ENCODE results near the gene HBB.

HBB gene

DNA sequence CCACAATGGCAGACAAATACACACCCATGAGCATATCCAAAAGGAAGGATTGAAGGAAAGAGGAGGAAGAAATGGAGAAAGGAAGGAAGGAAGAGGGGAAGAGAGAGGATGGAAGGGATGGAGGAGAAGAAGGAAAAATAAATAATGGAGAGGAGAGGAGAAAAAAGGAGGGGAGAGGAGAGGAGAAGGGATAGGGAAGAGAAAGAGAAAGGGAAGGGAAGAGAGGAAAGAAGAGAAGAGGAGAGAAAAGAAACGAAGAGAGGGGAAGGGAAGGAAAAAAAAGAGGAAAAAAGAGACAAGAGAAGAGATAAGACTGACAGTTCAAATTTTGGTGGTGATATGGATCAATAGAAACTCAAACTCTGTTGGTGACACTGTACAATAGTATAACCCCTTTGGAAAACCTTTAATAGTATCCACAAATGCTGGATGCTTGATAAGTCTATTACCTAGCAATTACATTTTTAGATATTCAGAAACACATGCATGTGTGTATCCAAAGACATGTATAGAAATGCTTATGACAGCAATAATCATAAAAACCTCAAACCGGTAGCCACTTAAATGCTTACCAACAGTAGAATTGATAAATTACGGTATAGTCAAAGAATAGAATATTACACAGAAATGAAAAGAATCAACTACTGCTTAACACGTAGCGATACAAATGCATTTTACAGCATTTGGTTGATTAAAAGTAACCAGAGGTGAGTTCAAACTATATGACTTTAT is 8.7 kb upstream of the HBB start:
- no peak overlapping the region for H3K27ac ChIP-seq (ENCODE audit: low read depth, low read length, severe bottlenecking)
- H3K4me3 ChIP-seq (ENCODE audit: extremely low read depth, insufficient read depth, low read length, poor library complexity, severe bottlenecking): no peak overlapping the region
- WGBS, 2 experiments (ENCODE audit: insufficient coverage in 2 of 2): 62 to 83% methylated on average over 1 to 3 of the region's 5 CpGs
- H3K9me3 ChIP-seq (ENCODE audit: control insufficient read depth, low read length): no peaks in the 10 kb centered on the region
- no peaks in the 10 kb centered on the region for H3K36me3 ChIP-seq (ENCODE audit: control insufficient read depth, insufficient read depth, low read length)
- no peaks in the 10 kb centered on the region for H3K4me1 ChIP-seq (ENCODE audit: control insufficient read depth, insufficient read depth, low read length, poor library complexity, severe bottlenecking)

DNA sequence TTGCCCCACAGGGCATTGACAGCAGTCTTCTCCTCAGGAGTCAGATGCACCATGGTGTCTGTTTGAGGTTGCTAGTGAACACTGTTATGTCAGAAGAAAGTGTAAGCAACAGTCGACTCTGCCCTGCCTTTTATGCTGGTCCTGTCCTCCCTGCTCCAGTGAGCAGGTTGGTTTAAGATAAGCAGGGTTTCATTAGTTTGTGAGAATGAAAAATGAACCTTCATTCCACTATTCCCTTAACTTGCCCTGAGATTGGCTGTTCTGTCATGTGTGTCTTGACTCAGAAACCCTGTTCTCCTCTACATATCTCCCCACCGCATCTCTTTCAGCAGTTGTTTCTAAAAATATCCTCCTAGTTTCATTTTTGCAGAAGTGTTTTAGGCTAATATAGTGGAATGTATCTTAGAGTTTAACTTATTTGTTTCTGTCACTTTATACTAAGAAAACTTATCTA is 7.5 kb upstream of the HBB start, which contains the start of gene HBD:
TSS of gene HBD (minus strand) at position 103 of the 454 bp plus-strand sequence. CDS start at position 53, 50 bp downstream.
- H3K4me1 ChIP-seq (ENCODE audit: control insufficient read depth, insufficient read depth, low read length, poor library complexity, severe bottlenecking): no peaks in the 10 kb centered on the region
- no peak within 1 kb of the TSS for H3K27ac ChIP-seq (ENCODE audit: low read depth, low read length, severe bottlenecking)
- H3K4me3 ChIP-seq (ENCODE audit: extremely low read depth, insufficient read depth, low read length, poor library complexity, severe bottlenecking): no peak within 1 kb of the TSS
- no peaks in the 10 kb centered on the region for H3K36me3 ChIP-seq (ENCODE audit: control insufficient read depth, insufficient read depth, low read length)
- H3K9me3 ChIP-seq (ENCODE audit: control insufficient read depth, low read length): no peaks in the 10 kb centered on the region
- WGBS, 2 experiments (ENCODE audit: insufficient coverage in 2 of 2): 60% methylated on average over 1 of the region's 2 CpGs; no CpG with 5 or more reads in 1 of the 2 experiments

DNA sequence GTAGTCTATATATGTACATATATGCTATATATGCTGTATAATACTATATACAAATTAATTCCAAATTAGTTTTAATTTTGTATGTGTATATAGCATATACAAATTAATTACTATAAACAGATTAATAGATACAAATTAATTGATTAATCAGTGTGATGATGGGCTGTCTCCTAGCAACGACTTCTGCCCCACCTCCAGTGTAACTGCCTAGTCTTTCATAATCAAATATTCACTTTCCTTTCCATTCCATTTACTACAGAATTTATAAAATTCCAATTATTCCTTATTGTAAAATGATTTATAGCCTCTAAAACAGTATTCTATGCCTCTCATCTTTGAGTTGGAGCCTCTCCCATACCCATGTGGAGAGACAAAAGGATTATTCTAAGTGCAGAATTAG is 6.4 kb upstream of the HBB start:
- Histone ChIP-seq H3K4me1 (ENCODE audit: control insufficient read depth, insufficient read depth, low read length, poor library complexity, severe bottlenecking) (no peaks in the 10 kb centered on the region), H3K36me3 (ENCODE audit: control insufficient read depth, insufficient read depth, low read length) (no peaks in the 10 kb centered on the region), H3K27ac (ENCODE audit: low read depth, low read length, severe bottlenecking) (no peak overlapping the region), H3K9me3 (ENCODE audit: control insufficient read depth, low read length) (no peaks in the 10 kb centered on the region), H3K4me3 (ENCODE audit: extremely low read depth, insufficient read depth, low read length, poor library complexity, severe bottlenecking) (no peak overlapping the region)
- WGBS, 2 experiments (ENCODE audit: insufficient coverage in 2 of 2): no CpG with 5 or more reads among the region's 1 CpG

DNA sequence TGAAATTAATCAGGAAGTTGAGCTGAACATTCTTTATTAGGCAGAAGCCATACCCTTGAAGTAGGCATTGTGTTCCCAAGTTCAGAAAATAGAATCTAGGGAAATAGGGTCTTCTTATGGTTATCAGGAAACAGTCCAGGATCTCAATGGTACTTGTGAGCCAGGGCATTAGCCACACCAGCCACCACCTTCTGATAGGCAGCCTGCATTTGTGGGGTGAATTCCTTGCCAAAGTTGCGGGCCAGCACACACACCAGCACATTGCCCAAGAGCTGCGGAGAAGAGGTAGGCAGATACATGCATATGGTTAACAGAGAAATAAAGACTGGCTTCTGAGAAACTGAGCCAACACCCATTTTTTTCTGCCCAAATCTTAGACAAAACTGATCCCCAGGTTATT is 6.0 kb upstream of the HBB start:
- Histone ChIP-seq H3K4me3 (ENCODE audit: extremely low read depth, insufficient read depth, low read length, poor library complexity, severe bottlenecking) (no peak overlapping the region), H3K4me1 (ENCODE audit: control insufficient read depth, insufficient read depth, low read length, poor library complexity, severe bottlenecking) (no peaks in the 10 kb centered on the region), H3K9me3 (ENCODE audit: control insufficient read depth, low read length) (no peaks in the 10 kb centered on the region), H3K36me3 (ENCODE audit: control insufficient read depth, insufficient read depth, low read length) (no peaks in the 10 kb centered on the region), H3K27ac (ENCODE audit: low read depth, low read length, severe bottlenecking) (no peak overlapping the region)
- 100% methylated on average over 1 of the region's 2 CpGs; no CpG with 5 or more reads in 1 of the 2 experiments for WGBS, 2 experiments (ENCODE audit: insufficient coverage in 2 of 2)

DNA sequence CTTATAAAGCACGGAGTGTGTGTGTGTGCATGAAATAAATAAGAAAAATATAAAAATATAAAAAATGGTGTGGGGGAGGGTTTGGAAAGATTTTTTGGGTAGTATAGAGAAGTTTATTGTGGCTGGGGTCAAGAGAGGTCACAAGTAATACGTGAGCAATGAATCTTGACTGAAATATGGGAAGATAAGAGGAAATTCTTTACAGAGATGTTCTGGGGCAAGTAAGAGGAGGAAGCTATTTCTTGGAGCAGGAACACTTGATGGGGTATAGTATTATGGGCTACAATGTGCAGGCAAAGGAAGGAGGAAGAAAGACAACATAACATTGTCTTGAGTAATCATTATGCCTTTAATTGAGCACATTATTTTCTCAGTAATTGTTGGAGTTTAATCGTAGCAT is 5.3 kb upstream of the HBB start:
- H3K9me3 ChIP-seq (ENCODE audit: control insufficient read depth, low read length): no peaks in the 10 kb centered on the region
- WGBS, 2 experiments (ENCODE audit: insufficient coverage in 2 of 2): 84 to 86% methylated on average over 1 to 2 of the region's 3 CpGs
- no peak overlapping the region for H3K27ac ChIP-seq (ENCODE audit: low read depth, low read length, severe bottlenecking)
- no peak overlapping the region for H3K4me3 ChIP-seq (ENCODE audit: extremely low read depth, insufficient read depth, low read length, poor library complexity, severe bottlenecking)
- no peaks in the 10 kb centered on the region for H3K4me1 ChIP-seq (ENCODE audit: control insufficient read depth, insufficient read depth, low read length, poor library complexity, severe bottlenecking)
- no peaks in the 10 kb centered on the region for H3K36me3 ChIP-seq (ENCODE audit: control insufficient read depth, insufficient read depth, low read length)

DNA sequence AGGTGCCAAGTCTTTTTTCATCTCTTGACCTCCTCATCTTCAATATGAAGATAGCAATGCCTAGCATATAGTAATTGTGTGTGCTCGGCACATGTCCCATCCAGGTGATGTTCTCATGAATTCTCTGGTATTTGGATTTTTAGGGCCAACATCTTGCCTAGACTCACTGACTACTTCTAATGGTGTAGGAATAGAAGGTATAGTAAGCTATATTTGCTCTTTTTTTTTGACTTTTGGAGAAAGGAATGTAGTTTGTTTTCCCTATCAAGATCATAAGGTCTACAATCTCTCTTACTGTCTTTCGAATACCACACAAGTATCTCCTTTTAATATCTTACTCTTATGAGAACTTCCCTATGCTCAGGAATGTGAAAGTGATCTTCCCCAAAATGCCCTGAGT is 4.2 kb upstream of the HBB start:
- Histone ChIP-seq H3K36me3 (ENCODE audit: control insufficient read depth, insufficient read depth, low read length) (no peaks in the 10 kb centered on the region), H3K4me1 (ENCODE audit: control insufficient read depth, insufficient read depth, low read length, poor library complexity, severe bottlenecking) (no peaks in the 10 kb centered on the region), H3K27ac (ENCODE audit: low read depth, low read length, severe bottlenecking) (no peak overlapping the region), H3K4me3 (ENCODE audit: extremely low read depth, insufficient read depth, low read length, poor library complexity, severe bottlenecking) (no peak overlapping the region), H3K9me3 (ENCODE audit: control insufficient read depth, low read length) (no peaks in the 10 kb centered on the region)
- WGBS, 2 experiments (ENCODE audit: insufficient coverage in 2 of 2): no CpG with 5 or more reads among the region's 2 CpGs

DNA sequence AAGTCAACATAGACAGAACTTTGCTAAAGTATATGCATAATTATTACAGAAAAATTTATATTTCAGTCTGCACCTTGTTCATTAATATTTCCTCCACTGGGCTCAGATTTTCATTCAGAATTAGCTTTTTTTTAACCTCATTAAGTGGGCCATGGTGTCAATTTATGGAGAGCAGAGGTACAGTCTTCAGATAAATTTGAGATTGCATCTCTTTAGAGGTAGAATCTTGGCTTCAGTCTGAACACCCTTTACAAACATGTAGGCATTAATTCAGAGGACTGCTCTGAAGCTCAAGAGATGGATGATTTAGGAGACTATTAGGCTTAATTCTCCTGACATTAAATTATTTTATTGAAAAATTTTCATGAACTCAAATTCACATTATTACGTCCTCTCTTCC is 3.4 kb upstream of the HBB start:
- H3K36me3 ChIP-seq (ENCODE audit: control insufficient read depth, insufficient read depth, low read length): no peaks in the 10 kb centered on the region
- H3K27ac ChIP-seq (ENCODE audit: low read depth, low read length, severe bottlenecking): no peak overlapping the region
- 89% methylated on average over 1 of the region's 1 CpG; no CpG with 5 or more reads in 1 of the 2 experiments for WGBS, 2 experiments (ENCODE audit: insufficient coverage in 2 of 2)
- no peak overlapping the region for H3K4me3 ChIP-seq (ENCODE audit: extremely low read depth, insufficient read depth, low read length, poor library complexity, severe bottlenecking)
- no peaks in the 10 kb centered on the region for H3K9me3 ChIP-seq (ENCODE audit: control insufficient read depth, low read length)
- H3K4me1 ChIP-seq (ENCODE audit: control insufficient read depth, insufficient read depth, low read length, poor library complexity, severe bottlenecking): no peaks in the 10 kb centered on the region

DNA sequence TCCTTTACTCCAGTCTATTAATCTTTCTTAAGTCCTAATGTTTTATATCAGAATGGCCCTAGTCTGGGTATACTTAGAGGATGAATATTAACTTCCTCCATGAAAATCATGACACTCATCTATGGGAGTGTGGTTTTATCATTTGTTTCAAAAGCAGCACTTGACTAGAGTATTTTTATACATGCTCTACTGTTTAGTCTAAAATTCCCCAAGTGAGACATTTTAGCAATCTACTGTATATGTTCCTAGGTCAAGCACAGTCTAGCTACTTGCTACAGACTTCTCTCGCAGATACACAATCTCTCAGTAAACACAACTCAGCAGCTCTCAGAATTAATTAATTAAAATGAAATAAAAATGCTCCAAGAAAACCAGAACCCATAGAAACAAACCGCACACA is 2.9 kb upstream of the HBB start:
- WGBS, 2 experiments (ENCODE audit: insufficient coverage in 2 of 2): no CpG with 5 or more reads among the region's 2 CpGs
- no peak overlapping the region for H3K4me3 ChIP-seq (ENCODE audit: extremely low read depth, insufficient read depth, low read length, poor library complexity, severe bottlenecking)
- H3K27ac ChIP-seq (ENCODE audit: low read depth, low read length, severe bottlenecking): no peak overlapping the region
- H3K9me3 ChIP-seq (ENCODE audit: control insufficient read depth, low read length): no peaks in the 10 kb centered on the region
- H3K4me1 ChIP-seq (ENCODE audit: control insufficient read depth, insufficient read depth, low read length, poor library complexity, severe bottlenecking): no peaks in the 10 kb centered on the region
- no peaks in the 10 kb centered on the region for H3K36me3 ChIP-seq (ENCODE audit: control insufficient read depth, insufficient read depth, low read length)

DNA sequence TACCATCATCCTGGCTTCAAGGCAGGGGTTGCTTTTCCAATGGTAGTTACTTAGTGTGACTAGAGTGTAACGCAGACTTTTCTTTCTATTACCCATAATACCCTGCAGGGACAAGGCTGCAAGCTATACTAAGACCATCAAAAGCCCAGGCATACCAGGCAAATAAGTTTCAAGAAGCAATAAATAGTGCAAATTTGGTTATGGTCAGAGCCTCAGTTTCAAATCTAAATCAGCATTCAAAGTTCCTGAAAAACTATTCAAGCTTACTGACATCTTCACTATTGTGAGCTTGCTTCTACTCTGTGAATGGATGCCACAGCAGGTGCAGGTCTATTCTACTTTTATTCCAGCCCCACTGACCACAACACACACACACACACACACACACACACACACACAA is 2.5 kb upstream of the HBB start:
- no CpG with 5 or more reads among the region's 1 CpG for WGBS, 2 experiments (ENCODE audit: insufficient coverage in 2 of 2)
- no peaks in the 10 kb centered on the region for H3K36me3 ChIP-seq (ENCODE audit: control insufficient read depth, insufficient read depth, low read length)
- H3K27ac ChIP-seq (ENCODE audit: low read depth, low read length, severe bottlenecking): no peak overlapping the region
- H3K4me1 ChIP-seq (ENCODE audit: control insufficient read depth, insufficient read depth, low read length, poor library complexity, severe bottlenecking): no peaks in the 10 kb centered on the region
- H3K9me3 ChIP-seq (ENCODE audit: control insufficient read depth, low read length): no peaks in the 10 kb centered on the region
- no peak overlapping the region for H3K4me3 ChIP-seq (ENCODE audit: extremely low read depth, insufficient read depth, low read length, poor library complexity, severe bottlenecking)

DNA sequence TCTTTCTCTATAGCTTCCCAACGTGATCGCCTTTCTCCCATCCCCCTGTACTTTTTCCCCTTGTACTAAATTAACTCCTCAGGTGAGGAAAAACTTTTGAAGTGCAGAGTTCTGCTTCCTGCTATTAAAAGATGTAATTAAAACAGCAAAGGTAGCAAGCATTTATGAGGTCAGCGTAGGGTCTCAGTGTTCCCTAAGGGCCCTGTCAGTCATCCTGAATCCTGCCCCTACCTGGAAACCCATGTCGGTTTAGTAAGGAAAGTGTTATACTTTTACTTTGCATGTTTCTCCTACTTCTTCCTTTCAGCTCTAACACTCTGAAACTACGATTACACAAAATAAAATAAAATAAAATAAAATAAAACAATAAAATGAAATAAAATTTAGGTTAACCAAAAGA is 1.3 kb upstream of the HBB start:
- no peaks in the 10 kb centered on the region for H3K36me3 ChIP-seq (ENCODE audit: control insufficient read depth, insufficient read depth, low read length)
- 86% methylated on average over 1 of the region's 5 CpGs; no CpG with 5 or more reads in 1 of the 2 experiments for WGBS, 2 experiments (ENCODE audit: insufficient coverage in 2 of 2)

DNA sequence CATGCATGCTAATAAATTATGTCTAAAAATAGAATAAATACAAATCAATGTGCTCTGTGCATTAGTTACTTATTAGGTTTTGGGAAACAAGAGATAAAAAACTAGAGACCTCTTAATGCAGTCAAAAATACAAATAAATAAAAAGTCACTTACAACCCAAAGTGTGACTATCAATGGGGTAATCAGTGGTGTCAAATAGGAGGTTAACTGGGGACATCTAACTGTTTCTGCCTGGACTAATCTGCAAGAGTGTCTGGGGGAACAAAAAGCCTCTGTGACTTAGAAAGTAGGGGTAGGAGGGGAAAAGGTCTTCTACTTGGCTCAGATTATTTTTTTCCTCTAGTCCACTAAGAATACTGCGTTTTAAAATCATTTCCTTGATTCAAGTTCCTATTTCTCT is 810 bp upstream of the HBB start:
- H3K27ac ChIP-seq (ENCODE audit: low read depth, low read length, severe bottlenecking): no peak overlapping the region
- H3K4me1 ChIP-seq (ENCODE audit: control insufficient read depth, insufficient read depth, low read length, poor library complexity, severe bottlenecking): no peaks in the 10 kb centered on the region
- WGBS, 2 experiments (ENCODE audit: insufficient coverage in 2 of 2): 83% methylated on average over 1 of the region's 1 CpG; no CpG with 5 or more reads in 1 of the 2 experiments
- no peaks in the 10 kb centered on the region for H3K9me3 ChIP-seq (ENCODE audit: control insufficient read depth, low read length)
- H3K4me3 ChIP-seq (ENCODE audit: extremely low read depth, insufficient read depth, low read length, poor library complexity, severe bottlenecking): no peak overlapping the region
- H3K36me3 ChIP-seq (ENCODE audit: control insufficient read depth, insufficient read depth, low read length): no peaks in the 10 kb centered on the region

More for the DNA sequence above, 1.3 kb upstream of the HBB start:
- H3K9me3 ChIP-seq (ENCODE audit: control insufficient read depth, low read length): no peaks in the 10 kb centered on the region
- no peak overlapping the region for H3K27ac ChIP-seq (ENCODE audit: low read depth, low read length, severe bottlenecking)
- no peak overlapping the region for H3K4me3 ChIP-seq (ENCODE audit: extremely low read depth, insufficient read depth, low read length, poor library complexity, severe bottlenecking)
- H3K4me1 ChIP-seq (ENCODE audit: control insufficient read depth, insufficient read depth, low read length, poor library complexity, severe bottlenecking): no peaks in the 10 kb centered on the region
